ENCODE data around the gene RFPL1.

- TF ChIP-seq CTCF (conservative IDR thresholded peaks at IDR 0.05 in 1 of 2, IDR thresholded peaks at IDR 0.05 in 1 of 2; ENCODE audit: extremely low read depth in 1 of 2, insufficient read depth in 1 of 2, low read depth in 1 of 2, low read length in 2 of 2) (no peak), EZH2 (IDR thresholded peaks at IDR 0.05; ENCODE audit: borderline replicate concordance, low read length) (no peak)
These were observed 48.1 kb upstream of the RFPL1 start for GRCh38 chr22:29390270-29390669.
